Osteoblast (primary cell): ENCODE data around the gene BPIFB1. TPM values are rescaled to one million over a fixed set of nuclear protein-coding genes. Genes with fewer than 3 reads are reported as not detected.

Source experiments
- DNase-seq: peaks from one replicate; pipeline ENCODE4 v3.0.0; 2011; ENCODE audit warnings: low spot score, mixed read lengths; ENCODE audit not compliant: insufficient read length; ENCODE audit errors: missing footprints
- H2AFZ ChIP-seq: 2 replicates; pipeline ENCODE4 v1.6.0; 2011; ENCODE audit warnings: mild to moderate bottlenecking, low read length
- H3K27ac ChIP-seq: 2 replicates; pipeline ENCODE4 v1.5.1; 2011; ENCODE audit warnings: mild to moderate bottlenecking, low read depth, low read length, moderate library complexity
- H3K27me3 ChIP-seq: 2 replicates; pipeline ENCODE4 v1.6.0; 2012; ENCODE audit warnings: mild to moderate bottlenecking, control low read depth, inconsistent platforms, low read length, moderate library complexity; ENCODE audit not compliant: insufficient read depth
- H3K36me3 ChIP-seq: 2 replicates; pipeline ENCODE4 v1.5.1; 2011; ENCODE audit warnings: mild to moderate bottlenecking, low read length, control low read depth, moderate library complexity; ENCODE audit not compliant: insufficient read depth
- H3K4me1 ChIP-seq: 2 replicates; pipeline ENCODE4 v1.5.1; 2011; ENCODE audit warnings: mild to moderate bottlenecking, low read length, control low read depth, moderate library complexity; ENCODE audit not compliant: insufficient read depth
- H3K4me2 ChIP-seq: 2 replicates; pipeline ENCODE4 v1.6.0; 2011; ENCODE audit warnings: mild to moderate bottlenecking, low read length; ENCODE audit not compliant: insufficient read depth
- H3K4me3 ChIP-seq: fragments of 200-600 bp; sonication (generic); 3 replicates; pipeline ENCODE4 v1.5.1; 2012; ENCODE audit warnings: mild to moderate bottlenecking, low read length, inconsistent platforms; ENCODE audit not compliant: insufficient read depth
- H3K79me2 ChIP-seq: 2 replicates; pipeline ENCODE4 v1.6.0; 2012; ENCODE audit warnings: mild to moderate bottlenecking, low read length, control low read depth, inconsistent platforms; ENCODE audit not compliant: insufficient read depth
- H3K9me3 ChIP-seq: 2 replicates; pipeline ENCODE4 v1.5.1; 2011; ENCODE audit warnings: low read depth, low read length, control low read depth
- H4K20me1 ChIP-seq: 2 replicates; pipeline ENCODE4 v1.6.0; 2012; ENCODE audit warnings: mild to moderate bottlenecking, low read length, control low read depth; ENCODE audit not compliant: insufficient read depth
- total RNA-seq: library from RNA; depleted of rRNA; stranded (reverse); fragments of >200 nt; gene quantifications from 2 replicates; pipeline ENCODE4 v1.2.3, GENCODE V29; 2012
- TF ChIP-seq, protein P1 (sequence below): IDR thresholded peaks from 2 replicates; pipeline ENCODE4 v1.5.1; 2011; ENCODE audit warnings: mild to moderate bottlenecking, low read depth, low read length, moderate library complexity; ENCODE audit errors: extremely low read depth

Gene BPIFB1
- total RNA-seq, 1 donor = not detected

DNA sequence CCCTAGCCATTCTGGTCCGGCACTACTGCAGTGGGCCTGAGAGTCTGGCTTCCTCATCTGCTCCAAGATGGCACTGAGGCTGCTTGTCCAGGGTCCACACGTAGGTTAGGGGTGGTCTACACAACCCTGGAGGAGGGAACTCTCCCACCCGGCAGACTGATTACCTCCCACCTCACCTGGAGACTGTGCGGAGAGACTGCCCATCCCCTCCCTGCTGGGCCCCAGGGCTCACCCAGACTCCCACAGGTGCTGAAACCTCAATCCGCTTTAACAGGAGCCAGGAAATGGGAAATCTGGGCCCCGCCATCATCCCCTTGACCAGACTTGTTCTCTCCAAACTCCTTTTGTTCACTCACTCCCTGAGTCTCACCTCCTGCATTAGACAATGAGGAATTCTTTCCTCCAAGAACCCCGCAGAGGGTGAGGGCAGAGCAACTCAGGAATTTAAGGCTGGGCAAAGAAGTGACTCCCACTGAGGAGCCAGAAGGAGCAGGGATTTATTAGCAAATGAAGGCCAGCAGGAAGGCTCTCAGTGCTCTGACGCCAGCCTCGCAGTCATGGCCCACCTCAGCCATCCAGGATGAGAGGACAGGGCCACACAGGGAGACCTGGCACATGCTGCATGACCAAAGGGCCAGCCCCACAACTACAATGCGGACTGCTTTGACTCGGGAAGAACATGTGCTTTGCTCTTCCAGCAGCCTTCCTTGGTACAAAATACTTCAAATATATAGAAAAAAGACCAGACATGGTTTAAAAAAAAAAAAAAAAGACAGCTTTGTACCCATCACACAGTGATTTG, 65.3 kb downstream of the BPIFB1 start:
- Histone ChIP-seq H3K27ac (no peak overlapping the region), H3K79me2 (no peaks in the 10 kb centered on the region), H2AFZ (no peak overlapping the region), H4K20me1 (no peaks in the 10 kb centered on the region), H3K9me3 (no peaks in the 10 kb centered on the region), H3K36me3 (no peaks in the 10 kb centered on the region), H3K4me2 (no peak overlapping the region), H3K27me3 (no peaks in the 10 kb centered on the region), H3K4me1 (no peaks in the 10 kb centered on the region), H3K4me3 (no peak overlapping the region)
- DNase-seq = no peak
- TF ChIP-seq, protein P1, sequence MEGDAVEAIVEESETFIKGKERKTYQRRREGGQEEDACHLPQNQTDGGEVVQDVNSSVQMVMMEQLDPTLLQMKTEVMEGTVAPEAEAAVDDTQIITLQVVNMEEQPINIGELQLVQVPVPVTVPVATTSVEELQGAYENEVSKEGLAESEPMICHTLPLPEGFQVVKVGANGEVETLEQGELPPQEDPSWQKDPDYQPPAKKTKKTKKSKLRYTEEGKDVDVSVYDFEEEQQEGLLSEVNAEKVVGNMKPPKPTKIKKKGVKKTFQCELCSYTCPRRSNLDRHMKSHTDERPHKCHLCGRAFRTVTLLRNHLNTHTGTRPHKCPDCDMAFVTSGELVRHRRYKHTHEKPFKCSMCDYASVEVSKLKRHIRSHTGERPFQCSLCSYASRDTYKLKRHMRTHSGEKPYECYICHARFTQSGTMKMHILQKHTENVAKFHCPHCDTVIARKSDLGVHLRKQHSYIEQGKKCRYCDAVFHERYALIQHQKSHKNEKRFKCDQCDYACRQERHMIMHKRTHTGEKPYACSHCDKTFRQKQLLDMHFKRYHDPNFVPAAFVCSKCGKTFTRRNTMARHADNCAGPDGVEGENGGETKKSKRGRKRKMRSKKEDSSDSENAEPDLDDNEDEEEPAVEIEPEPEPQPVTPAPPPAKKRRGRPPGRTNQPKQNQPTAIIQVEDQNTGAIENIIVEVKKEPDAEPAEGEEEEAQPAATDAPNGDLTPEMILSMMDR = no peak

DNA sequence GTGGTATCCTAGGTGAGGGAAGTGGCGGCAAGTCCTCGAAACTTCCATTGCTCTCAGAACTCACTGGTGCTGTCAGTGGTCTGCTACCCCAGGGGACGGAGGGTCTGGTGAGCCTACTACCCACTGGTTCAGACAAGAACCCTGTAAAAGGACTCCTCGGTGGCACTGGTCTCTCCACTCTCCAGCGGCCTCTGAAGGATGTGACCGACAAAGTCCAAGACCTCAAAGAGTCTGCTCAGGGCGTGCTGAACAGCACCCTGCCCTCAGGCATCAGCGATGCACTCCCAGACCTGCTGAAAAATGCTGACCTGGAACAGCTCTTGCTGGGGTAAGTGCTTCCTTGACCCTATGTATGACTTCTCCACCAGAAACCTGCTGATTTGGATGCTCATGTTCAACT, 66.5 kb downstream of the BPIFB1 start:
- TF ChIP-seq, protein P1 = no peak
- Histone ChIP-seq H3K79me2 (no peaks in the 10 kb centered on the region), H3K4me2 (no peak overlapping the region)

DNA sequence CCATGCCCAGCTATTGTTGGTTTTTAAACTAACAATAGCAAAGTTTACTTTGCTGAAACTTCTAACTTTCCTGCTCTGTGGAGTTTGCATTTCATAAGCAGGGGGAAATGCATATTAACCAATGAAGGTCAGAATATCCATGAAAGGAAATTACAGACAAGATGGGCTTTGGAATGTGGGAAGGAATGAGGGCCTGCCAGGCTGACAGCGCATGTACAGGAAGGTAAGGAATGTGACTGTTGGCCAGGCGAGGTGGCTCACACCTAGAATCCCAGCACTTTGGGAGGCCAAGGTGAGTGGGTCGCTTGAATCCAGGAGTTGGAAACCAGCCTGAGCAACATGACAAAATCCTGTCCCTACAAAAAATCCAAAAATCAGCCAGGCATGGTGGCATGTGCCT, 68.7 kb downstream of the BPIFB1 start:
- no peak for DNase-seq
- H3K4me2 ChIP-seq = no peak overlapping the region

More for the DNA sequence above, 66.5 kb downstream of the BPIFB1 start:
- no peak for DNase-seq
- H2AFZ ChIP-seq = no peak overlapping the region
- no peaks in the 10 kb centered on the region for H3K27me3 ChIP-seq
- no peaks in the 10 kb centered on the region for H3K4me1 ChIP-seq
- no peaks in the 10 kb centered on the region for H3K36me3 ChIP-seq
- H3K9me3 ChIP-seq = no peaks in the 10 kb centered on the region
- no peak overlapping the region for H3K27ac ChIP-seq
- no peak overlapping the region for H3K4me3 ChIP-seq
- H4K20me1 ChIP-seq = no peaks in the 10 kb centered on the region

More for the DNA sequence above, 68.7 kb downstream of the BPIFB1 start:
- no peaks in the 10 kb centered on the region for H3K27me3 ChIP-seq
- H4K20me1 ChIP-seq = no peaks in the 10 kb centered on the region
- H3K27ac ChIP-seq = no peak overlapping the region
- H3K9me3 ChIP-seq = no peaks in the 10 kb centered on the region
- H3K79me2 ChIP-seq = no peaks in the 10 kb centered on the region
- no peak overlapping the region for H3K4me3 ChIP-seq
- no peak overlapping the region for H2AFZ ChIP-seq
- H3K36me3 ChIP-seq = no peaks in the 10 kb centered on the region
- no peaks in the 10 kb centered on the region for H3K4me1 ChIP-seq
- TF ChIP-seq, protein P1 = no peak
